PC-9 (cell line): ENCODE results near the gene SLC38A2. TPM values are rescaled to one million over a fixed set of nuclear protein-coding genes. Genes with fewer than 3 reads are reported as not detected.

Experiments
- BruUV-seq: library from RNA; stranded (reverse); fragments of 400-500 nt; replicated peaks from 2 replicates; lab custom pipeline; 2021; lab: Mats Ljungman, UMichigan
- CTCF ChIA-PET: fragments of 300-600 bp; sonication (Branson Sonifier 250); formaldehyde crosslinking; loops from one replicate; lab custom pipeline; 2022; ENCODE audit warnings: antibody characterized with exemption; lab: Charles Lee
- POLR2A ChIA-PET: fragments of 300-600 bp; sonication (Branson Sonifier 250); formaldehyde crosslinking; loops from one replicate; lab custom pipeline; 2022; ENCODE audit warnings: antibody characterized with exemption; ENCODE audit not compliant: unreplicated experiment; lab: Charles Lee
- DNase-seq, 2 experiments: peaks; one replicate each; pipeline versions ENCODE4 v3.0.0 to v3.0.0-alpha.2; 2015 to 2022; ENCODE audit warnings: mixed read lengths in 1 of 2
- H2AFZ ChIP-seq: fragments of 200-600 bp; sonication (generic); 2 replicates; pipeline ENCODE4 v1.8.1; 2017; ENCODE audit warnings: antibody characterized with exemption
- H3F3A ChIP-seq: fragments of 200-600 bp; sonication (generic); 2 replicates; pipeline ENCODE4 v1.8.1; 2017; ENCODE audit warnings: antibody characterized with exemption, mild to moderate bottlenecking, low read depth; ENCODE audit not compliant: insufficient read depth
- H3K27ac ChIP-seq: fragments of 200-600 bp; sonication (generic); 2 replicates; pipeline ENCODE4 v1.6.1; 2016; ENCODE audit warnings: mixed run types
- H3K27me3 ChIP-seq: fragments of 200-600 bp; sonication (generic); 2 replicates; pipeline ENCODE4 v1.6.1; 2016; ENCODE audit warnings: low read depth, mixed run types; ENCODE audit not compliant: insufficient read depth
- H3K36me3 ChIP-seq: fragments of 200-600 bp; sonication (generic); 2 replicates; pipeline ENCODE4 v1.6.1; 2016; ENCODE audit warnings: low read depth, mixed run types
- H3K4me1 ChIP-seq: fragments of 200-600 bp; sonication (generic); replicated peaks from 2 replicates; pipeline ENCODE4 v1.6.1; 2016; ENCODE audit warnings: mixed run types; ENCODE audit not compliant: insufficient read depth
- H3K4me2 ChIP-seq: fragments of 200-600 bp; sonication (generic); 2 replicates; pipeline ENCODE4 v1.6.1; 2017; ENCODE audit warnings: mixed run types
- H3K4me3 ChIP-seq: fragments of 200-600 bp; sonication (generic); 2 replicates; pipeline ENCODE4 v1.6.1; 2016; ENCODE audit warnings: mixed run types
- H3K79me2 ChIP-seq: fragments of 200-600 bp; sonication (generic); 2 replicates; pipeline ENCODE4 v1.6.1; 2017; ENCODE audit warnings: low read depth, mixed run types
- H3K9me2 ChIP-seq: fragments of 200-600 bp; sonication (generic); 2 replicates; pipeline ENCODE4 v1.8.1; 2017; ENCODE audit warnings: mild to moderate bottlenecking; ENCODE audit not compliant: insufficient read depth
- H3K9me3 ChIP-seq: fragments of 200-600 bp; sonication (generic); 2 replicates; pipeline ENCODE4 v1.8.1; 2016; ENCODE audit warnings: low read depth; ENCODE audit not compliant: insufficient read depth
- H4K20me1 ChIP-seq: fragments of 200-600 bp; sonication (generic); 2 replicates; pipeline ENCODE4 v1.8.1; 2017; ENCODE audit not compliant: insufficient read depth
- EZH2 ChIP-seq: fragments of 200-600 bp; sonication (generic); IDR thresholded peaks from 2 replicates; pipeline ENCODE4 v1.8.0; 2017; ENCODE audit warnings: antibody characterized with exemption, low read depth
- intact Hi-C: fragments of 100-400 bp; cut with micrococcal nuclease; formaldehyde crosslinking; loops from one replicate; pipeline ENCODE4 v1.10.0; 2022; ENCODE audit not compliant: unreplicated experiment
- total RNA-seq: library from RNA; stranded (reverse); gene quantifications from 2 replicates; pipeline ENCODE4 v1.2.3, GENCODE V29; 2021
- TF ChIP-seq, protein P1 (sequence below): fragments of 200-600 bp; sonication (generic); conservative IDR thresholded peaks from 2 replicates; pipeline ENCODE4 v1.6.1; 2017; ENCODE audit warnings: mixed run types, antibody characterized with exemption, mild to moderate bottlenecking, moderate library complexity

Gene SLC38A2
- total RNA-seq, 1 experiment from 2014 or later, result 322 TPM

- peak overlapping the region; percentile 94 for H3K4me3 ChIP-seq
- TF ChIP-seq EZH2, result no peak
- POLR2A ChIA-PET, result interaction anchor here (0.5 to 0.7 kb wide), 3 partner anchors 27 to 377 kb away, joined by 3 to 5 read pairs (median 4); partner anchors contain the start of gene SCAF11
- H2AFZ ChIP-seq, result no peak overlapping the region
- peak overlapping the region; percentile 91 for H3K4me2 ChIP-seq
- H3K27ac ChIP-seq, result peak overlapping the region; percentile 97
- intact Hi-C loops, result no loop called here
- H3K79me2 ChIP-seq, result peaks cover 96% of the 10 kb centered on the region
- H3K4me1 ChIP-seq, result peaks cover 73% of the 10 kb centered on the region
- no peaks in the 10 kb centered on the region for H3K9me2 ChIP-seq
- no TSS peak for BruUV-seq
- CTCF ChIA-PET, result no interaction called here
- H3K27me3 ChIP-seq, result no peaks in the 10 kb centered on the region
- DNase-seq, result no peak
- no peaks in the 10 kb centered on the region for H3K9me3 ChIP-seq
- H3K36me3 ChIP-seq, result peaks cover 90% of the 10 kb centered on the region
- peaks cover 97% of the 10 kb centered on the region for H3F3A ChIP-seq
- H4K20me1 ChIP-seq, result peaks cover 90% of the 10 kb centered on the region
Measured at GRCh38 chr12:46367351-46368029, 5.1 kb downstream of the SLC38A2 start.

DNA sequence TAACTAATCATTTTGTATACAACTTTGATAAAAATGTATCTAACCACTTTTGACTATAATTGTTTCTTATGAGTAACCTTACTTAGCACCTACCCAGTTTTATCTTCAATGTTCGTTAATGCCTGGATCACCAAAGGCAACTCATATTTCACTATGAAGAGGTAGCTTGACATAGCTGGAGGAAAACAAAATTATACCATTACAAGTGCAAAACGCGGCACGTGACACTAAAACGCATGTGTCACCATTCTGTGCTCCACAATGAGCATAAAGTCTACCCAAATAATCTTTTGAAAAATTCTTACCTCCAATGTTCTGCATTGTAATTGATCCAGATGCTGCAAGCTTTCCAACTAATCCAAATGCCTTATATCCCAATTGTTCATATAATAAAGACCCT is 5.8 kb downstream of the SLC38A2 start:
- ChIA-PET CTCF (no interaction called here), POLR2A (interaction anchor here (0.6 kb wide), 1 partner anchor 729 kb away, joined by 3 read pairs; no protein-coding TSS in a partner anchor)
- H4K20me1 ChIP-seq, result peaks cover 97% of the 10 kb centered on the region
- H3K9me2 ChIP-seq, result no peaks in the 10 kb centered on the region
- H2AFZ ChIP-seq, result no peak overlapping the region
- H3K4me2 ChIP-seq, result peak overlapping the region; percentile 91
- H3K36me3 ChIP-seq, result peaks cover 97% of the 10 kb centered on the region
- DNase-seq, result no peak
- TF ChIP-seq EZH2, result no peak
- TF ChIP-seq, protein P1, sequence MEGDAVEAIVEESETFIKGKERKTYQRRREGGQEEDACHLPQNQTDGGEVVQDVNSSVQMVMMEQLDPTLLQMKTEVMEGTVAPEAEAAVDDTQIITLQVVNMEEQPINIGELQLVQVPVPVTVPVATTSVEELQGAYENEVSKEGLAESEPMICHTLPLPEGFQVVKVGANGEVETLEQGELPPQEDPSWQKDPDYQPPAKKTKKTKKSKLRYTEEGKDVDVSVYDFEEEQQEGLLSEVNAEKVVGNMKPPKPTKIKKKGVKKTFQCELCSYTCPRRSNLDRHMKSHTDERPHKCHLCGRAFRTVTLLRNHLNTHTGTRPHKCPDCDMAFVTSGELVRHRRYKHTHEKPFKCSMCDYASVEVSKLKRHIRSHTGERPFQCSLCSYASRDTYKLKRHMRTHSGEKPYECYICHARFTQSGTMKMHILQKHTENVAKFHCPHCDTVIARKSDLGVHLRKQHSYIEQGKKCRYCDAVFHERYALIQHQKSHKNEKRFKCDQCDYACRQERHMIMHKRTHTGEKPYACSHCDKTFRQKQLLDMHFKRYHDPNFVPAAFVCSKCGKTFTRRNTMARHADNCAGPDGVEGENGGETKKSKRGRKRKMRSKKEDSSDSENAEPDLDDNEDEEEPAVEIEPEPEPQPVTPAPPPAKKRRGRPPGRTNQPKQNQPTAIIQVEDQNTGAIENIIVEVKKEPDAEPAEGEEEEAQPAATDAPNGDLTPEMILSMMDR, result no peak
- H3K4me3 ChIP-seq, result peak overlapping the region; percentile 94
- peaks cover 73% of the 10 kb centered on the region for H3K4me1 ChIP-seq
- no TSS peak for BruUV-seq
- H3K79me2 ChIP-seq, result peaks cover 88% of the 10 kb centered on the region
- intact Hi-C loops, result no loop called here
- H3K27me3 ChIP-seq, result no peaks in the 10 kb centered on the region
- no peaks in the 10 kb centered on the region for H3K9me3 ChIP-seq
- peak overlapping the region; percentile 97 for H3K27ac ChIP-seq
- H3F3A ChIP-seq, result peaks cover 97% of the 10 kb centered on the region

- Histone ChIP-seq H3K36me3 (peaks cover 99% of the 10 kb centered on the region), H3K4me3 (peak overlapping the region; percentile 94; the same call in 1 of the 2 replicates), H3K27ac (peak overlapping the region; percentile 97), H3K27me3 (no peaks in the 10 kb centered on the region), H3K4me2 (peak overlapping the region; percentile 91), H3F3A (peaks cover 100% of the 10 kb centered on the region), H2AFZ (no peak overlapping the region), H4K20me1 (peaks cover 100% of the 10 kb centered on the region), H3K4me1 (peaks cover 73% of the 10 kb centered on the region), H3K9me2 (no peaks in the 10 kb centered on the region), H3K79me2 (peaks cover 80% of the 10 kb centered on the region), H3K9me3 (no peaks in the 10 kb centered on the region)
- no peak for DNase-seq
- POLR2A ChIA-PET, result interaction anchor here (0.5 to 1.1 kb wide), 4 partner anchors 100 to 647 kb away, joined by 3 to 4 read pairs (median 3); no protein-coding TSS in a partner anchor
- no TSS peak for BruUV-seq
- CTCF ChIA-PET, result no interaction called here
- TF ChIP-seq, protein P1, result no peak
- no peak for TF ChIP-seq EZH2
- intact Hi-C loops, result no loop called here
Measured at GRCh38 chr12:46365951-46366379, 6.6 kb downstream of the SLC38A2 start.
